ENCODE data around the gene GNG13. TPM values are rescaled to one million over a fixed set of nuclear protein-coding genes. Genes with fewer than 3 reads are reported as not detected.
A peak's percentile ranks its signal among the peaks of the same experiment; 100 is the strongest.

The GNG13 gene
- total RNA-seq, 2 donors from 2014 or later: not detected

DNA sequence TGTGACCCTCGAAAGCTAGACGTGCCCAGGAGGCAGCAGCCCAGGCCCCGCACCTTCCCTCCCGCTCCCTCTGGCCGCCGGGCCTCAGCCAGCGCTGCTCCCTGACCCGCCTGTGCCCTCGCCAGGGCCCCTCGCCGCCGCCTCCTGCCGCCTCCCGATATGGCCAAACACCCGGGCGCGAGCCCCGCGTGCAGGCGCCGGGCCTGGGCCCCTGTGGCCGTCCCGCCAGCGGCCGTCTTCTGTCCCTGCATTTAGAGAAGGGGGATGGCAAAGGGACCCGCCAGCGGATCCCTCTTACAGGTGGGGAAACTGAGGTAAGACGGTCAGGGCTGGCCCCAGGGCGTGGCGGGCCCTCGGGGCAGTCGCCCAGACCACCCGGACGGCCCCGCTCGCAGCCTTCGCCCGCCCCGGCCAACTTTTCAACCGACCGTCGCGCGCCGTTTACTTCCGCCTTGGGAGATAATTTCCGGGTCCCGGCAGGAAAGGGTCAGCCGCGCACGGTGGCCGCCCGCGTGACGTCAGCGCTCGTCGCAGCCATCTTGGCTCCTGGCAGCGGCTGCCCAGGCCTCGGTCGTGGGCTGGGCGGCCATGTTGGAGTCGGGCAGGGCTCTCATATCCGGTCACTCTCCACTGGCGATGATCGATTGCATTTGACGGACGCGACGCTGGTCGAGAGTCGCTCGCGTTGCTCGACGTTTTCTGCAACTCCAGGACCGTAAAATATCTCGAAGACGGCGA lies 7.0 kb upstream of the GNG13 start:
- WGBS, 2 donors: 21 to 25% methylated on average over 13 to 75 of the region's 80 CpGs
- H3K4me3 ChIP-seq: peak overlapping the region; percentile 42 to 55
- intact Hi-C loops (cut with DNase I): no loop called here
- H3K36me3 ChIP-seq (replicated peaks in 1 of 2; ENCODE audit: insufficient read depth in 1 of 2, low read depth in 2 of 2): no peaks in the 10 kb centered on the region
- TF ChIP-seq, protein P1, sequence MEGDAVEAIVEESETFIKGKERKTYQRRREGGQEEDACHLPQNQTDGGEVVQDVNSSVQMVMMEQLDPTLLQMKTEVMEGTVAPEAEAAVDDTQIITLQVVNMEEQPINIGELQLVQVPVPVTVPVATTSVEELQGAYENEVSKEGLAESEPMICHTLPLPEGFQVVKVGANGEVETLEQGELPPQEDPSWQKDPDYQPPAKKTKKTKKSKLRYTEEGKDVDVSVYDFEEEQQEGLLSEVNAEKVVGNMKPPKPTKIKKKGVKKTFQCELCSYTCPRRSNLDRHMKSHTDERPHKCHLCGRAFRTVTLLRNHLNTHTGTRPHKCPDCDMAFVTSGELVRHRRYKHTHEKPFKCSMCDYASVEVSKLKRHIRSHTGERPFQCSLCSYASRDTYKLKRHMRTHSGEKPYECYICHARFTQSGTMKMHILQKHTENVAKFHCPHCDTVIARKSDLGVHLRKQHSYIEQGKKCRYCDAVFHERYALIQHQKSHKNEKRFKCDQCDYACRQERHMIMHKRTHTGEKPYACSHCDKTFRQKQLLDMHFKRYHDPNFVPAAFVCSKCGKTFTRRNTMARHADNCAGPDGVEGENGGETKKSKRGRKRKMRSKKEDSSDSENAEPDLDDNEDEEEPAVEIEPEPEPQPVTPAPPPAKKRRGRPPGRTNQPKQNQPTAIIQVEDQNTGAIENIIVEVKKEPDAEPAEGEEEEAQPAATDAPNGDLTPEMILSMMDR (IDR thresholded peaks at IDR 0.05): no peak
- peak; percentile 47 to 76 (median 63) for TF ChIP-seq POLR2A (IDR thresholded peaks at IDR 0.05)
- ATAC-seq (peak; percentile 96), DNase-seq (peak; percentile 92 to 93 (median 92))
- H3K9me3 ChIP-seq: no peaks in the 10 kb centered on the region
- no peaks in the 10 kb centered on the region for H3K27me3 ChIP-seq
- peaks cover 9% of the 10 kb centered on the region for H3K4me1 ChIP-seq
- H3K27ac ChIP-seq: peak overlapping the region; percentile 55 to 88 (median 80)

DNA sequence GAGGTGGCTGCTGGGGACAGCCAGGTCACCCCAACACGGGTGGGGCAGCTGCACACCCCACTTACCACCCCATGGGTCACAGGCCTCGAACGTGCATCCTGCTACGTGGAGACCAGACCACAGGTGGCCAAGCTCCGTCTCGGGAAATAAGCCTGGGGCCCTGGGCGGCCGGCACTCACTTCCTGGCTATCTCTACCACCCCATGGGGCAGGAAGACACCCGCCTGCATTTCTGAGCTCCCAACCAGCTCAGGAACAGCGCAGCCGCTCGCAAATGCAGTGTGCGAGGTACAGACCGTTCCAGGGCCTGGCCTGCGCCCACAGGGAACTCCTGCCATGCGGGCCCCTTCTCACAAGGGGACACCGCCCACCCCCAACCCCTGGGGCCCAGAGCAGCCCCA lies 4.9 kb upstream of the GNG13 start:
- Histone ChIP-seq H3K36me3 (replicated peaks in 1 of 2; ENCODE audit: insufficient read depth in 1 of 2, low read depth in 2 of 2) (no peaks in the 10 kb centered on the region), H3K27ac (no peak overlapping the region), H3K4me1 (peaks cover 9% of the 10 kb centered on the region), H3K4me3 (no peak overlapping the region), H3K27me3 (peaks cover 0 to 10% of the 10 kb centered on the region in 2 donors), H3K9me3 (no peaks in the 10 kb centered on the region)
- DNase-seq (no peak), ATAC-seq (no peak)
- TF ChIP-seq, protein P1 (IDR thresholded peaks at IDR 0.05): no peak
- TF ChIP-seq POLR2A (IDR thresholded peaks at IDR 0.05): no peak
- intact Hi-C loops (cut with DNase I): no loop called here
- 76% methylated on average over 17 of the region's 17 CpGs; no CpG with 5 or more reads in 1 of the 2 donors for WGBS, 2 donors

DNA sequence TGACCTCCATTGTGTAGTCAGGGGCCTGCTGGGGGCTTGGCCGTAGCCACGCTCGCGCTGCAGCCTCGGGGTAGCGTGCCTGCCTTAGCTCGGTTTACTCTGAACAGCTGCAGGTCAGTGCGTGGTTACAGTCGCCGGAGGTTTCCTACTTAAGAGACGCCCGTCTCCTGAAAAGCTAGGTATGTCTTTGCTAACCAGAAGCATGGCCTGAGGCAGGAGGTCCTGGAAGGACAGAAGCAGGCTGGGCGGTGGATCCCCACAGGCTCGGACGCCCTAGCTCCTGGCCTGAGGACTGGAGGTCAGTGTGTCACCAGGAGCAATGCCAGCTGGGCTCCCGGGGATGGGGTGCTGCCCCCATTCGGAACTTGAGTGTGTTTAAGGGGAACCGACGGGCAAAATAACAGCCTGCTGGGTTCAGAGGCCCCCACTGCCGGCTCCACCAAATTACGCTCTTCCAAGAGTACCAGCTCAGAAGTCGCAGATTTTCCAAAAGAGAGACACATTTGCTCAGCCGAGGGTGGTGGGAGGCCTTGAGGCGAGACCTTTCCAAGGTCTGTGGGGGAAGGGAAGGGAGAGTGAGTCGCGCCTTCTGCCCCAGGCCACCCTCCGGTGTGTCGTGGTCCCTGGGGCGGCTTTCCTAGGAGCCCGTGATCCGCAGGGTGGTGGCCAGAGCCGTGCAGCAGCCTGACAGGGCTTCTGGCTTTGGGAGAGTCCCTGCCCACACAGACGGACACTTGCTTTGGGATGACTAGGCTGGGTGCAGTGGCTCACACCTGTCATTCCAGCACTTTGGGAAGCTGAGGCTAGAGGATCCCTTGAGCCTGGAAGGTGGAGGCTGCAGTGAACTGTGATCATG lies 3.9 kb upstream of the GNG13 start:
- Histone ChIP-seq H3K9me3 (no peaks in the 10 kb centered on the region), H3K36me3 (replicated peaks in 1 of 2; ENCODE audit: insufficient read depth in 1 of 2, low read depth in 2 of 2) (no peaks in the 10 kb centered on the region), H3K27ac (no peak overlapping the region), H3K4me3 (no peak overlapping the region), H3K27me3 (peaks cover 0 to 12% of the 10 kb centered on the region in 2 donors), H3K4me1 (peaks cover 9% of the 10 kb centered on the region)
- intact Hi-C loops (cut with DNase I): no loop called here
- WGBS, 2 donors: 31 to 35% methylated on average over 25 to 33 of the region's 33 CpGs
- DNase-seq (no peak), ATAC-seq (no peak)
- TF ChIP-seq, protein P1 (IDR thresholded peaks at IDR 0.05): no peak
- TF ChIP-seq POLR2A (IDR thresholded peaks at IDR 0.05): no peak

DNA sequence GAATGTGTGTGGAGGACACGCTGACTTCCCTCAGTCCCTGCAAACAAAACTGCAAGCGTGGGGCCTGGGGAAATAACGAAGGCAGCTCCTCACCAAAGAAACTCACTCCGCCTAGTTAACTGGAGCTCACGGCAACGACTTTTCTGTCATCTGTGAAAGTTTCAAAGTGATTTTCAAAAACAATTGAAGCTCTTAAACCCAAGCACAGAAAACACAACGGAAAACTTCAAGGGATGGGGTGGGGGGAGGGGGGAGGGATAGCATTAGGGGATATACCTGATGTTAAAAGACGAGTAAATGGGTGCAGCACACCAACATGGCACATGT lies 3.2 kb upstream of the GNG13 start:
- intact Hi-C loops (cut with DNase I): no loop called here
- TF ChIP-seq POLR2A (IDR thresholded peaks at IDR 0.05): no peak
- TF ChIP-seq, protein P1 (IDR thresholded peaks at IDR 0.05): no peak
- WGBS, 2 donors: 34% methylated on average over 7 to 8 of the region's 8 CpGs
- DNase-seq: no peak
- Histone ChIP-seq H3K4me1 (peaks cover 8% of the 10 kb centered on the region), H3K9me3 (no peaks in the 10 kb centered on the region), H3K4me3 (no peak overlapping the region), H3K36me3 (replicated peaks in 1 of 2; ENCODE audit: insufficient read depth in 1 of 2, low read depth in 2 of 2) (no peaks in the 10 kb centered on the region), H3K27ac (no peak overlapping the region), H3K27me3 (peaks cover 0 to 12% of the 10 kb centered on the region in 2 donors)
- ATAC-seq: no peak

All from body of pancreas (tissue), 4 donors.